ENCODE results near the gene TANGO6.

Gene TANGO6

GRCh38 chr16:69089091-69089910, 246.0 kb downstream of the TANGO6 start:
- H3K4me3 ChIP-seq (ENCODE audit: low read length) = no peak overlapping the region

GRCh38 chr16:69093974-69094373, 250.6 kb downstream of the TANGO6 start:
- no peak overlapping the region for H3K4me3 ChIP-seq (ENCODE audit: low read length)
- H3K36me3 ChIP-seq (ENCODE audit: control insufficient read depth, insufficient read depth, low read length, severe bottlenecking) = no peaks in the 10 kb centered on the region
- no peak for DNase-seq (ENCODE audit: low read depth)
- H3K27me3 ChIP-seq (replicated peaks; ENCODE audit: control insufficient read depth, insufficient read depth, low read length) = no peaks in the 10 kb centered on the region
- no peak overlapping the region for H3K9ac ChIP-seq (ENCODE audit: low read length)
- no peaks in the 10 kb centered on the region for H3K4me1 ChIP-seq (ENCODE audit: control insufficient read depth, insufficient read depth, low read length)
- no peaks in the 10 kb centered on the region for H3K9me3 ChIP-seq (ENCODE audit: control insufficient read depth, low read length)

More at GRCh38 chr16:69089091-69089910, 246.0 kb downstream of the TANGO6 start:
- no peak overlapping the region for H3K9ac ChIP-seq (ENCODE audit: low read length)
- no peak for DNase-seq (ENCODE audit: low read depth)
- no peaks in the 10 kb centered on the region for H3K4me1 ChIP-seq (ENCODE audit: control insufficient read depth, insufficient read depth, low read length)
- no peaks in the 10 kb centered on the region for H3K36me3 ChIP-seq (ENCODE audit: control insufficient read depth, insufficient read depth, low read length, severe bottlenecking)
- H3K27me3 ChIP-seq (replicated peaks; ENCODE audit: control insufficient read depth, insufficient read depth, low read length) = no peaks in the 10 kb centered on the region
- H3K9me3 ChIP-seq (ENCODE audit: control insufficient read depth, low read length) = no peaks in the 10 kb centered on the region

DNA sequence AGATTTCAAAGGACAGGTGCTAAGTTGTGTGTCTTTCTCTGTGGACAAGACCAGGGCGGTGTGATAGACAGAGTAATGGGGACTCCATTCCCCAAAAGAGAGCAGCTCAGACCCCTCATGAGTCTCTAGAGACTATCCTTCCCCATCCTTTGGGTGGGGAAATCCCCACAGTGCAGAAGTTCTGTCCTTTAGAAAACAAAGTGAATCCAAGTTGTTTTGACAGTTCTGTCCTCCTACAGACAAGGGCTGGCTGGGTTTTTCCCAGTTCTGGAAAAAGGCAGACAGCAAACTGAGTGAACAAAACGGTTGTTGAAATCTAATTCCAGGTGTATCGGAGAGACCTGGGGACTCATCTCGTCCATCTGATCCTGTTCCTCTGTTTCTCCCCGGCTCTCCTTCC, 251.2 kb downstream of the TANGO6 start:
- no peaks in the 10 kb centered on the region for H3K9me3 ChIP-seq (ENCODE audit: control insufficient read depth, low read length)
- H3K9ac ChIP-seq (ENCODE audit: low read length) = no peak overlapping the region
- H3K4me3 ChIP-seq (ENCODE audit: low read length) = no peak overlapping the region
- H3K4me1 ChIP-seq (ENCODE audit: control insufficient read depth, insufficient read depth, low read length) = no peaks in the 10 kb centered on the region
- DNase-seq (ENCODE audit: low read depth) = no peak
- no peaks in the 10 kb centered on the region for H3K27me3 ChIP-seq (replicated peaks; ENCODE audit: control insufficient read depth, insufficient read depth, low read length)
- no peaks in the 10 kb centered on the region for H3K36me3 ChIP-seq (ENCODE audit: control insufficient read depth, insufficient read depth, low read length, severe bottlenecking)

DNA sequence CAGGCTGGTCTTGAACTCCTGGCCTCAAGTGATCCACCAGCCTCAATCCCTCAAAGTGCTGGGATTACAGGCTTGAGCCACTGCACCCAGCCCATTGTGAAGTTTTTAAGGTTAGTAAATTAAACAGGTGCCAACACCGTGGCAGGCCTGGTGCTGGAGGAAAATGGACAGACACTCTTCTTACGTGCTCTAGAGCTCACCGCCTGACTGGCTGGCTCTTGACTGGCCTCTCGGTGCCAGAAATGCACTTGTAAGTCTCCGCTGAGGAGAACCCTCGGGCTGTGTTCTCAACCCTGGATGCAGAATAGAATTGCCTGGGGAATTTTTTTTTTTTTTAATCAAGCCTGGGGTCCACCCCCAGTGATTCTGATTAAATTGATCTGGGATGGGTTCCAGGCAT, 251.9 kb downstream of the TANGO6 start:
- Histone ChIP-seq H3K4me3 (ENCODE audit: low read length) (no peak overlapping the region), H3K36me3 (ENCODE audit: control insufficient read depth, insufficient read depth, low read length, severe bottlenecking) (no peaks in the 10 kb centered on the region), H3K27me3 (replicated peaks; ENCODE audit: control insufficient read depth, insufficient read depth, low read length) (no peaks in the 10 kb centered on the region), H3K4me1 (ENCODE audit: control insufficient read depth, insufficient read depth, low read length) (no peaks in the 10 kb centered on the region), H3K9ac (ENCODE audit: low read length) (no peak overlapping the region), H3K9me3 (ENCODE audit: control insufficient read depth, low read length) (no peaks in the 10 kb centered on the region)
- no peak for DNase-seq (ENCODE audit: low read depth)

GRCh38 chr16:69100071-69100691, 256.9 kb downstream of the TANGO6 start:
- H3K4me1 ChIP-seq (ENCODE audit: control insufficient read depth, insufficient read depth, low read length) = peaks cover 1% of the 10 kb centered on the region
- no peak overlapping the region for H3K9ac ChIP-seq (ENCODE audit: low read length)

GRCh38 chr16:69105501-69106361, 262.4 kb downstream of the TANGO6 start, which contains the start of gene HAS3:
Gene HAS3, plus strand, starts transcription at chr16:69105653. Its CDS starts 3,743 bp downstream, at chr16:69109396.
- Histone ChIP-seq H3K27me3 (replicated peaks; ENCODE audit: control insufficient read depth, insufficient read depth, low read length) (no peaks in the 10 kb centered on the region), H3K4me3 (ENCODE audit: low read length) (peak within 1 kb of the TSS; percentile 84), H3K9ac (ENCODE audit: low read length) (peak within 1 kb of the TSS; percentile 69), H3K36me3 (ENCODE audit: control insufficient read depth, insufficient read depth, low read length, severe bottlenecking) (peaks cover 11% of the 10 kb centered on the region), H3K4me1 (ENCODE audit: control insufficient read depth, insufficient read depth, low read length) (peaks cover 20% of the 10 kb centered on the region), H3K9me3 (ENCODE audit: control insufficient read depth, low read length) (no peaks in the 10 kb centered on the region)
- DNase-seq (ENCODE audit: low read depth) = peak; percentile 81

More at GRCh38 chr16:69100071-69100691, 256.9 kb downstream of the TANGO6 start:
- Histone ChIP-seq H3K9me3 (ENCODE audit: control insufficient read depth, low read length) (no peaks in the 10 kb centered on the region), H3K27me3 (replicated peaks; ENCODE audit: control insufficient read depth, insufficient read depth, low read length) (no peaks in the 10 kb centered on the region), H3K4me3 (ENCODE audit: low read length) (no peak overlapping the region), H3K36me3 (ENCODE audit: control insufficient read depth, insufficient read depth, low read length, severe bottlenecking) (no peaks in the 10 kb centered on the region)
- DNase-seq (ENCODE audit: low read depth) = no peak

DNA sequence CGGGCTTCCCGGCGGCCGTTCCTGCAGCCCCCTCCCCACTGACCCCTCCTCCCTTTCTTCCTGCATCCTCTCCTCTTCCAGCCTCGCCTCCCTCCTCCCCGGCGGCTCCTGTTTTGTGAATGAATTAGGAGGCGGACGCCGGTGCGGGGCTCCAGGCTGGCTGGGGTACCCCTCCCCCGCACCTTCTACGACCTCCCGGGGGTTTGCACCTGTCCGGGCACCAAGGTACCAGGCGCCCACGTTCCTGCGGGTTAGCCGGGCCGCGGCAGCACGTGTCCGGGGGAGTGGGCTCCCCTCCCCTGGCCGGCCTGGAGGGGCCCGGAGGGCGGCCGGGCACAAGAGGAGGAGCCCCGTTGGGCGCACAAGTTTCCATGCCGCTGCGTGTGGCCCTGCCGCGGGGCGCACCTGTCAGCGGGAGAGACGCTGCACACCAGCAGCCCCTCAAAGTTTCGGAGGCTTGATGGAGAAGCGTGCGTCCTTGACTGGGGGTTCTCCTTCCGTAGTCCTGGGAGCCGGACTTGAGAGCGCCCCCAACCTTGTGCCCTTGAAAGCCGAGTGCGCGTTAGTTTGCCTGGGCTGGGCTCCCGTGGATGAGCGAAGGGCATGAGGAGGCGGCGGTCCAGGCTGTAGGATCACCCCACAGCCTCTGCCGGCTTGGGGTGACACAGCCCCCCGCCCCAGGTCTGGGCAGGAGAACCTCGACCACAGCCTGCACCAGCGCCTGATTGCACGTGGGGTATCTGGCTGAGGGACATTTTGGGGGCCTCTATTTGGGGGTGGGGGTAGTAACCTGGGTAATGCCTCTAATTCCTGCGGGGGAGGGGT, 263.4 kb downstream of the TANGO6 start:
- Histone ChIP-seq H3K9me3 (ENCODE audit: control insufficient read depth, low read length) (no peaks in the 10 kb centered on the region), H3K27me3 (replicated peaks; ENCODE audit: control insufficient read depth, insufficient read depth, low read length) (no peaks in the 10 kb centered on the region), H3K9ac (ENCODE audit: low read length) (no peak overlapping the region), H3K36me3 (ENCODE audit: control insufficient read depth, insufficient read depth, low read length, severe bottlenecking) (peaks cover 11% of the 10 kb centered on the region), H3K4me1 (ENCODE audit: control insufficient read depth, insufficient read depth, low read length) (peaks cover 20% of the 10 kb centered on the region), H3K4me3 (ENCODE audit: low read length) (peak overlapping the region; percentile 72)
- no peak for DNase-seq (ENCODE audit: low read depth)

DNA sequence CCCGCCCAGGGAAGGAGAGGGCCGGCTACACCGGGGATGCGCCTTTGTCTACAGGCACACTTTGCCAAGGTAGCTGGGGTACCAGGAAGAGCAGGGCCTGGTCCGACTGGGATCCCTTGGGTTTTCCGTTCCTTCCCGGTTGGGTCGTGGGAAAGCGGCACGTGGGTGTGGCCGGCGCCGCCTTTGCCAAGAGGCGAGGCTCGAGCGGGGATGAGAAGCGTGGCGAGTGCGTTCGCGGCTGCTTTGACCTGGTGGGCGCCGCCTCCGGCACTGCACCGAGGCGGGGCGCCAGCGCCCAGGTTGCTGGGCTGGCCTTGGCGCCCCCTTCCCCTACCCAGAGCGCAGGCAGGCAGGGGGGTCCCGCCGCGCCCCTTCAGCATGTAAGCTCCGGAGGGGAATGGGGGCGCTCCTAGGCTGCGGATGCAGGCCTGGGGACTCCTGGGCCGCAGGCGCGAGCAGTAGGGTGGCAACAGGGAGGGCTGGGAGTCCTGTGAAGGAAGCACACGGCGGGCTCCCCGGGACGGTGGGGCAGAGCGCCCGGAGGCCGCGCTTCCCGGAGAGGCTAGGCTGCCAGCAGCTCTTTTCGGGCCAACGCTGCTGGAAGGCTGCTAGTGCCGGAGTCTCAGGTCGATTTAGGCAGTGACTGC, 264.1 kb downstream of the TANGO6 start:
- no peaks in the 10 kb centered on the region for H3K27me3 ChIP-seq (replicated peaks; ENCODE audit: control insufficient read depth, insufficient read depth, low read length)
- DNase-seq (ENCODE audit: low read depth) = no peak
- peaks cover 11% of the 10 kb centered on the region for H3K36me3 ChIP-seq (ENCODE audit: control insufficient read depth, insufficient read depth, low read length, severe bottlenecking)
- H3K4me3 ChIP-seq (ENCODE audit: low read length) = peak overlapping the region; percentile 72
- no peak overlapping the region for H3K9ac ChIP-seq (ENCODE audit: low read length)
- no peaks in the 10 kb centered on the region for H3K9me3 ChIP-seq (ENCODE audit: control insufficient read depth, low read length)
- peaks cover 20% of the 10 kb centered on the region for H3K4me1 ChIP-seq (ENCODE audit: control insufficient read depth, insufficient read depth, low read length)

DNA sequence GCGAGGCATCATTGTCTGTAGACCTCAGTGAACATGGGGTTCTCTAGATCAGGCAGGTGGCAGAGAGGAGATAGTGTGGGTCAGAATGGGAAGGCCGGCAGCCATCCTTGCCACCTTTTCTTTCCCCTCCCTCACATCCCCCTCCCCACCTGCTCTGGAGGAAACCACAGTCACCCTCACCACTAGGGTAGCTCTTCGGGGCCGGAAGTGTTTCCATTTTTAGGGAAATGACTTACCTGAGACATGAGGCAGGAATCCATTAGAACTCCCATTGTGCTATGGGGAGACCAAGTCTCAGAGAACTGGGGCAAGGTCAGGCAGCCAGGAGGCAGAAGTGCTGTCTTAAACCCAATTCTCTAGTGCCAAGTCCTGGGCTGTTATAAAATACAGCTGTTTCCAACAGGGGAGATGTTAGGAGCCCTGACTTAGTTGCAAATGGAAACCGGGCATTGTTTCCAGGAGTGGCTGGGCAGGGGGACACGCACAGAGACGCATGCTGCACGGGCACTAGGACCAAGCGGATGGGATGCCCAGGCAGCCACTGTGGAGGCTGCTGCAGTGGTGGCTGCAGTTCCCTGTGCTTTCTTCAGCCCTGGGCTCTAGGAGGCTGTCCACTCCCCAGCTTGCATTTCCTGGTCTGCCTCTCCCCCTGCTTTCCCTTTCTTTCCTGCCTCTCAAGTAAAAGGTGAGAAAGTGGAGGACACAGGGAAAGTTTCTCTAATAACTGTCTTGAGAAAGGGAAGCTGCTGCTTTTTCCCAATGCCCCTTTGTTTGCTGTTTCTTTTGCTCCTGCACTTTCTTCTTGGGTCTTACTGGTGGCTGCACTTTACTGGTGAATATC, 265.0 kb downstream of the TANGO6 start:
- DNase-seq (ENCODE audit: low read depth) = no peak
- peaks cover 11% of the 10 kb centered on the region for H3K36me3 ChIP-seq (ENCODE audit: control insufficient read depth, insufficient read depth, low read length, severe bottlenecking)

DNA sequence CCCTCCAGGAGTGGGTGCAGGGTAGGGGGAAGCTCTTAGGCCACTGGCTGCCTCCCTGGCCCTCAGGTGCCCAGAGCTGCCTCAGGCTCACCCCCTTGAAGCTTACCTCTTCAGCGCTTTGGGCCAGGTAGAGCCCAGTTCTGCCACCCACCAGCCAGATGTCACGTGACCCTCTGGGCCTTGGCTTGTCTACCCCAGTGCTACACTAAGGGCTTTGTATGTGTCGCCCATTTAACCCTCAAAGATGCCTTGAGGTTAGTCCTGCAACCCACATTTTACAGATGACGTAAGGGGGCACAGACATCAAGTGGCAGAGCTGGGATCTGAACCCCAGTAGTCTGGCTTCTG, 265.5 kb downstream of the TANGO6 start:
- H3K4me3 ChIP-seq (ENCODE audit: low read length) = no peak overlapping the region
- no peak for DNase-seq (ENCODE audit: low read depth)

More for the DNA sequence above, 265.0 kb downstream of the TANGO6 start:
- Histone ChIP-seq H3K27me3 (replicated peaks; ENCODE audit: control insufficient read depth, insufficient read depth, low read length) (no peaks in the 10 kb centered on the region), H3K9me3 (ENCODE audit: control insufficient read depth, low read length) (no peaks in the 10 kb centered on the region), H3K4me1 (ENCODE audit: control insufficient read depth, insufficient read depth, low read length) (peaks cover 20% of the 10 kb centered on the region), H3K4me3 (ENCODE audit: low read length) (no peak overlapping the region), H3K9ac (ENCODE audit: low read length) (no peak overlapping the region)

More for the DNA sequence above, 265.5 kb downstream of the TANGO6 start:
- Histone ChIP-seq H3K36me3 (ENCODE audit: control insufficient read depth, insufficient read depth, low read length, severe bottlenecking) (peaks cover 15% of the 10 kb centered on the region), H3K9me3 (ENCODE audit: control insufficient read depth, low read length) (no peaks in the 10 kb centered on the region), H3K9ac (ENCODE audit: low read length) (no peak overlapping the region), H3K4me1 (ENCODE audit: control insufficient read depth, insufficient read depth, low read length) (peaks cover 20% of the 10 kb centered on the region), H3K27me3 (replicated peaks; ENCODE audit: control insufficient read depth, insufficient read depth, low read length) (no peaks in the 10 kb centered on the region)
